Adrenal gland (tissue), 12 donors: ENCODE measurements around the gene CNTN4. TPM values are rescaled to one million over a fixed set of nuclear protein-coding genes. Genes with fewer than 3 reads are reported as not detected.

Source experiments
- DNase-seq, 7 donors: peaks; one replicate each; pipeline ENCODE4 v3.0.0-alpha.2; 2019 to 2020
- H3K27ac ChIP-seq, 5 donors: fragments of 200-600 bp; sonication (generic) in 4 of 5; 1 replicate in 3 of 5; 2 replicates in 2 of 5; pipeline versions ENCODE4 v1.5.1 to v1.8.0; 2016 to 2020; ENCODE audit warnings: mild to moderate bottlenecking in 1 of 5
- H3K27me3 ChIP-seq: fragments of 200-600 bp; 2 replicates; pipeline ENCODE4 v1.8.0; 2021
- H3K36me3 ChIP-seq, 2 donors: fragments of 200-600 bp; replicated peaks in 1 of 2; 1 replicate in 1 of 2; 2 replicates in 1 of 2; pipeline versions ENCODE4 v1.5.1 to v1.8.0; 2018 to 2022
- H3K4me1 ChIP-seq, 2 donors: fragments of 200-600 bp; replicated peaks in 1 of 2; 1 replicate in 1 of 2; 2 replicates in 1 of 2; pipeline versions ENCODE4 v1.5.1 to v1.8.0; 2018 to 2021
- H3K4me3 ChIP-seq, 4 donors: fragments of 200-600 bp; sonication (generic) in 3 of 4; one replicate each; pipeline ENCODE4 v1.5.1; 2016 to 2018
- H3K9me3 ChIP-seq, 3 donors: fragments of 200-600 bp; sonication (generic) in 1 of 3; replicated peaks in 1 of 3; 1 replicate in 2 of 3; 2 replicates in 1 of 3; pipeline versions ENCODE4 v1.5.1 to v1.8.0; 2016 to 2021
- POLR2A ChIP-seq, 2 donors: fragments of 450-650 bp; IDR thresholded peaks; one replicate each; pipeline ENCODE4 v1.6.1; 2017; ENCODE audit warnings: antibody characterized with exemption in 2 of 2, mild to moderate bottlenecking in 2 of 2, moderate library complexity in 1 of 2
- WGBS, 4 donors: extraction: QIAGEN DNeasy Blood & Tissue Kit in 2 of 4; methylation state at CpG; one replicate each; pipeline versions ENCODE4 v1.1.5 to v1.1.7; 2013 to 2017; 5-methylcytosine and 5-hydroxymethylcytosine counted together
- intact Hi-C, 2 donors: fragments of 100-400 bp; cut with DNase I; formaldehyde crosslinking; loops; one replicate each; pipeline versions ENCODE4 v1.14.1 to v1.15.0; 2022 to 2023
- polyA plus RNA-seq, 3 donors: library from polyadenylated mRNA; stranded (reverse); fragments of 200-250 nt in 2 of 3; fragments of 350-450 nt in 1 of 3; fragmentation: Illumina TruSeq in 1 of 3; extraction: RNeasy Lipid Tissue Mini Kit (QIAGEN cat#74804) in 1 of 3; gene quantifications; one replicate each; pipeline ENCODE4 v1.2.3, GENCODE V29; 2013 to 2014
- total RNA-seq, 9 donors: library from RNA; depleted of rRNA in 4 of 9; stranded (reverse); fragments of >200 nt in 4 of 9; fragments of 120-200 nt in 1 of 9; fragmentation: NEBNext Ultra II Directional in 1 of 9; extraction: Animal tissue kit (Norgen Biotek cat#: 25700) in 1 of 9; gene quantifications; one replicate each; pipeline versions ENCODE4 v1.1.0 to v1.2.4, GENCODE V29; 2013 to 2023
- TF ChIP-seq, protein P1 (sequence below), 6 experiments: fragments of 450-650 bp in 4 of 6; fragments of 200-600 bp in 2 of 6; sonication (generic) in 1 of 6; IDR thresholded peaks; 1 replicate in 5 of 6; 2 replicates in 1 of 6; pipeline versions ENCODE4 v1.5.1 to v1.8.0; 2016 to 2021; ENCODE audit warnings: antibody characterized with exemption in 6 of 6, mild to moderate bottlenecking in 2 of 6, moderate library complexity in 1 of 6
- donor health status: healthy with polysubstance abuse.
- donor health status: Bipolar disorder and iron deficiency.
- donor health status: DM: yes; HTN: yes; CAD: no.
- donor health status: DM: no; HTN: no; CAD: no.
- donor health status: DM: no; HTN: no; CAD: no.
- donor health status: DM: yes; HTN: yes; CAD: no.

Gene CNTN4
- total and polyA plus RNA-seq, 12 donors = 0.17 to 9.2 (median 1.6) TPM

DNA sequence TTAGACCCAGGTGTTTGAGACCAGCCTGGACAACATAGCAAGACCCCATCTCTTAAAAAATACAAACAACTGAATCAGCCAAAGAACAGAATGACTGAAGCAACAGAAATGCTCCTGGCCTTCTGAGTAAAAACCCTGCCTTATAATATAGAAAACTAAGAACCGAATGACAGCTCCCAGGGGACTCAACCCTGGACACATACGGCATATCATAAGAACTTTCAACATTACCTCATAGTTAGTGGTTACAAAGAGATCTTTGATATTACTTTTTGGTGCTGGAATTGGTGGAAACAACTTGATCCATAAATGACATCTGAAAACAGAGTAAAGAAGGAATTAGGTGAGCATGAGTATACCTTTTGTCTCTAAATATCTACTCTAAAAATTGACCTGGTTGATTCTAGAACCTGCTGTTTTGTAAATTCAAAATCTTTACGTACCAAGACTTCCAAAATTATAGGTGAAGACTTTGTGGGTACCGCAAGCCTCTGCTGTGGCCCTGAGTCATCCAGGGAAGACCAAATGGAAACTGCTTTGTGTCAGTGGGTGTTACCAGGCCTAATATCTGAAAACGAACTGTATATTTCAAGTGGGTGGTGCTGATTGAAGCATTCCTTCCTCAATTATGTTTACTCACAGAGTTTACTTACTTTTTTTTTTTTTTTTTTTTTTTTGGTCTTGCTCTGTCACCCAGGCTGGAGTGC lies 976.0 kb downstream of the CNTN4 start:
- intact Hi-C loops = no loop called here
- TF ChIP-seq, protein P1, sequence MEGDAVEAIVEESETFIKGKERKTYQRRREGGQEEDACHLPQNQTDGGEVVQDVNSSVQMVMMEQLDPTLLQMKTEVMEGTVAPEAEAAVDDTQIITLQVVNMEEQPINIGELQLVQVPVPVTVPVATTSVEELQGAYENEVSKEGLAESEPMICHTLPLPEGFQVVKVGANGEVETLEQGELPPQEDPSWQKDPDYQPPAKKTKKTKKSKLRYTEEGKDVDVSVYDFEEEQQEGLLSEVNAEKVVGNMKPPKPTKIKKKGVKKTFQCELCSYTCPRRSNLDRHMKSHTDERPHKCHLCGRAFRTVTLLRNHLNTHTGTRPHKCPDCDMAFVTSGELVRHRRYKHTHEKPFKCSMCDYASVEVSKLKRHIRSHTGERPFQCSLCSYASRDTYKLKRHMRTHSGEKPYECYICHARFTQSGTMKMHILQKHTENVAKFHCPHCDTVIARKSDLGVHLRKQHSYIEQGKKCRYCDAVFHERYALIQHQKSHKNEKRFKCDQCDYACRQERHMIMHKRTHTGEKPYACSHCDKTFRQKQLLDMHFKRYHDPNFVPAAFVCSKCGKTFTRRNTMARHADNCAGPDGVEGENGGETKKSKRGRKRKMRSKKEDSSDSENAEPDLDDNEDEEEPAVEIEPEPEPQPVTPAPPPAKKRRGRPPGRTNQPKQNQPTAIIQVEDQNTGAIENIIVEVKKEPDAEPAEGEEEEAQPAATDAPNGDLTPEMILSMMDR (IDR thresholded peaks at IDR 0.05) = no peak
- TF ChIP-seq POLR2A (IDR thresholded peaks at IDR 0.05) = no peak

DNA sequence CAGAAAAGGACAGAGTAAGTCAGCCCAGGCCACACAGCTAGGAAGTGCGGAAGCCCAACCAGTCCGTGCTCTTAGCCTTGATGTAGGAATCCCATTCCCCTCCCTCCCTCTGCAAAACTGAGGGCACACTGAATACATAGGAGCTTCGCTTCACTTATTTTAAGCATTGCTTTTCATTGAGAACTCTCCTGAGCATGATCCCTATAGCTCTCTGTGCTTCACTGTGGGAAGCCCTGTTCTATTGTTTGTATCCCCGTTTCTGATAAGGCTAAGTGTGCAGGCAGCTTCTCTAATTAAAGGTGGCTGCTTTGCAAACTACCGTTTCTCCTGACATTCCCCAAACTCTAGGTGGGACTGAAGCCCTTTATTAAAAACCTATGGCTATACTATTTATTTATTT lies 981.6 kb downstream of the CNTN4 start:
- no peaks in the 10 kb centered on the region for H3K36me3 ChIP-seq
- no peak overlapping the region for H3K4me3 ChIP-seq
- TF ChIP-seq POLR2A (IDR thresholded peaks at IDR 0.05) = no peak
- TF ChIP-seq, protein P1 (IDR thresholded peaks at IDR 0.05) = no peak
- no peak overlapping the region for H3K27ac ChIP-seq
- H3K9me3 ChIP-seq = no peaks in the 10 kb centered on the region
- no peak for DNase-seq
- no peaks in the 10 kb centered on the region for H3K27me3 ChIP-seq
- H3K4me1 ChIP-seq = no peaks in the 10 kb centered on the region
- intact Hi-C loops = no loop called here
- WGBS, 4 donors = 71 to 77% (median 74%) methylated on average over 5 of the region's 5 CpGs

More for the DNA sequence above, 976.0 kb downstream of the CNTN4 start:
- no peak for DNase-seq
- Histone ChIP-seq H3K9me3 (no peaks in the 10 kb centered on the region), H3K27me3 (no peaks in the 10 kb centered on the region), H3K4me1 (no peaks in the 10 kb centered on the region), H3K4me3 (no peak overlapping the region), H3K27ac (no peak overlapping the region), H3K36me3 (no peaks in the 10 kb centered on the region)
- WGBS, 4 donors = 69 to 85% (median 74%) methylated on average over 5 of the region's 5 CpGs

DNA sequence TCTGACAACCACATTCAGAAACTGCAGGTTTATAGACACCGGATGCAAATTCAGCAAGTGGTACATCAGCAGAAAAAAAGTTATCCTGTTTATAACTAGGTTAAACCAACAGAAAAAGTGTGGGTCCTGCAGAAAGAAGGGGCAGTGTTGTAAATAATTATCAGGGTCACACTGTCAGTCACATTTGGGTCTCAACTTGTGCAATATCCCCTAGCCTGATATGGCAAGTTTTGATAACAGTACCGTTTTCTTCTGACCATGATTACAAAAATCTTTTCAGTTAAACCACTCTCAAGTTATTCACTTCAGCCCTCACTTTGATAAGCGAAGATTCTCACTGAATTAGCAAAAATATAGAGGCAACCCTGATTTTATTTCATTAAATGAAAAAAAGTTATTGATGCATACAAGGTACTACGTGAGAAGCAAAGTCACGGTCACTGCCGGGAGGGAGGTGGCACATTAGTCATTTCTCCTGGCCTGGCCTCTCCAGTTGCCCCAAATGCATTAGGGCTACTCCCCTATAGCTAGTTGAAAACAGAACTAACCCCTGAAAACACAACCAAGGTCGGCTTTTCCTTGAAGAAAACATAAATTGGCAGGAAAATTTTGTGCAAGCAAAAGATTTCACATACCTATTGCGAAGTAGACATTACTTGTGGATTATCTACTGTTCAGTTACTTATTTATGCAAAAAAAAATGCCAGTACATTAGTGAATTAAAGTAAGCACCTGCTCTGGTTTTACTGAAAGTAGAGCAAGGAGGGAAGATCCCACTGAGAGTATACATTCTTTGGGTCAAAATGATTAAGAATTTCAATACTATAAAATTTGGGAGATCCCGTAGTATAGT lies 982.9 kb downstream of the CNTN4 start:
- Histone ChIP-seq H3K27me3 (no peaks in the 10 kb centered on the region), H3K9me3 (no peaks in the 10 kb centered on the region), H3K4me3 (no peak overlapping the region), H3K27ac (no peak overlapping the region), H3K36me3 (no peaks in the 10 kb centered on the region), H3K4me1 (no peaks in the 10 kb centered on the region)
- WGBS, 4 donors = 72 to 79% (median 78%) methylated on average over 9 of the region's 9 CpGs
- DNase-seq = no peak
- intact Hi-C loops = no loop called here
- no peak for TF ChIP-seq POLR2A (IDR thresholded peaks at IDR 0.05)
- TF ChIP-seq, protein P1 (IDR thresholded peaks at IDR 0.05) = no peak

DNA sequence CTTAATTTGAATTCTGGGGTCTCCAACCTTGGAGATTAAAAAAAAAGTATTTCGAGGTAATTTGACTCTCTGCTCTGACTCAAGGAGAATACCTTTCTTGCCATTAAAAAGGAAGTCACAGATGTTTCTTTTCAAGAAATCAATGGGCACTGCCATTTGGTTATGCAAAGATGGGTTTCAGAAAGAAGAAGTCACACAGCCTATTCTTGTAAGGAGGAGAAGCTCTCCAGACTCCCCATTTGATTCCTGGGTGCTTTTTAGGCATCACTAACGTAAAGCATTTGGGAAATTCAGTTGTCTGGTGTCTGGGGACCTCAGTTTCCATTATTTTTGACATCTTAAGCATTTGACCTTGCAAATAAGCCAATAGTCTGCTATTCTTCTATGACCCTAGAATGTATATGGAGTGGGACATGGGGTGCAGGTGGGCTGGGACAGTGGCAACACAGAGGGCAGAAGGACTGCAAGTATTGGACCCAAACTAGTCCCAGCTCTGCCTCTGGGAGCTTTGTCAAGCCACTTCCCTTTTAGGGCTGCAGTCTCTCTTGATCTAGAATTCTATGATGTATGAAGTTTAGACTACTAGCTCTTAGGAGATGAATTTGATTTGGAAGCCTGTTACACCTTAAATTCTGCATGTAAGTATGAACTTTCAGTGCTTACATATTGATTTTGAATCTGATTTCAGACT lies 983.7 kb downstream of the CNTN4 start:
- TF ChIP-seq, protein P1 (IDR thresholded peaks at IDR 0.05) = no peak
- TF ChIP-seq POLR2A (IDR thresholded peaks at IDR 0.05) = no peak
- Histone ChIP-seq H3K27me3 (no peaks in the 10 kb centered on the region), H3K36me3 (no peaks in the 10 kb centered on the region), H3K4me3 (no peak overlapping the region), H3K27ac (no peak overlapping the region), H3K4me1 (no peaks in the 10 kb centered on the region), H3K9me3 (no peaks in the 10 kb centered on the region)
- intact Hi-C loops = no loop called here
- no peak for DNase-seq
- WGBS, 4 donors = 70 to 84% (median 75%) methylated on average over 2 of the region's 2 CpGs
